Measurements from ENCODE around the gene DEGS2.

DEGS2 gene

DNA sequence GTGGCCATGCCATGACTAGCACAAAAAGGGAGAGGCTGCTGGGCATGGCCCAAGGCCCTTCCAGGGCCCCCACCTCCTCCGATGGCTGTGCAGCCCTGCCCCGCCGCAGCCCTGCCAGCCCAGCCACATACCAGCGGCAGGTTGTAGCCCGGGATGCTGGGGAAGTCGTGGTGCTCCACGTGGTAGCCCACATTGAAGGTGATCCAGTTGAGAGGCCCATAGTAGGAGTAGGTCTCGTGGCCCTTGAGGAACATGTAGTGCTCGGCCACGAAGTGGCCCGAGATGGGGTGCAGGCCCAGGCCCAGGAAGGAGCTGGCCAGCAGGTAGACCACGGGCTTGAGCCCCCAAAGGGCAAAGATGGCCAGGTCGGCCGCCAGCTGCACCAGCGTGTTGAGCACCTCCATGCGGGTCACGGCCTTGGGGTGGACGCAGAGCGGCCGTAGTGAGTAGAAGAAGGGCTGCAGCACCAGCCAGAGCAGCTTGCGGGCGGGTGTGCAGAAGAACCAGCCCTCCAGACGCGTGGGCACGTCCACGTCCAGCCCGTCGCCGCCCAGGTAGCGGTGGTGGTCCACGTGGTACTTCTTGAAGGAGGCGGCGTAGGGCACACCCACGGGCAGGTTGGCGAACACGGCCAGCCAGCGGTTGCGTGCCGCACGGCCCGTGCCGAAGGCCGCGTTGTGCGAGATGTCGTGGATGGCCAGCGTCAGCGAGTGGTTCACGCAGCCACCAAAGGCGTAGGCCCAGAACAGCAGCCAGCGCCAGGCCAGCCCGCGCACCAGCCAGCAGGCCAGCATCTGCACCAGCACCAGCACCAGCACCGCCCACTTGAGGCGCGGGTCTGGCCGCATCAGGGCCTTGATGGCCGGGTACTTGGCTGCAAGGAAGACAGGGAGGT, 10.4 kb downstream of the DEGS2 start:
- no peak for DNase-seq (ENCODE audit: low read depth)

DNA sequence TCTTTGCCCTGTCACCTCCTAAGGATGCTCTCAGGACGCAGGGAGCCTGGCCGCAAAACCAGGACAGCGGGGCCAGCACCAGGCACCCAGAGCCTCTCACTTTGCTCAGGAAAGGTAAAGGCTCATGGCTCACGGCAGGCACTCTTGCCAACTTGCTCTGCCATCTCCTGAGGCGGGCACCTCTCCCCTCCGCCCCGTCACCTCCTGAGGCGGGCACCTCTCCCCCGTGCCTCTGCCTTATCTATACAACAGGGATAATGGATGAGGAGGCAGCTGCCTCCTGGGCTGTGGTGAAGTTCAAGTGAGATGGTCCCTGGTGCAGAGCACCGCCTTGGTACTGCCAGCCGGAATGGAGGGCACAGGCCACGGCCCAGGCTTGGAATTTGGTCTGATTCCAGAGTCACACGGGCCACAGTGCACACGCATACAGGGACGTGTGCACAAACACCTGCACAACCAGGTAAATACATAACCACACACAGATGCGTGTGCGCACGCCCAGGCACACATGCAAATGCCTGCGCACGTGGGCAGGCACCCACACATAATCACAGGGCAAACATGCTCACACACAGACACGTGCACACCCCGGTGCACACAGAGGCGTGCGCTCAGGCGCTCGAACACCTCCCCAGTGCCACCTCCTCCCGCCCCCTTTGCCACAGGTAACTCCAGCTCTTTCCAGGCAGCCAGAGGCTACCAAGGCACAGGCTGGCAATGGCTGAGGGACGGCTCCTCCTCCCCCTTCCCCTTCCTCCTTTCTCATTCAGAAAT, 11.6 kb downstream of the DEGS2 start:
- no peak for DNase-seq (ENCODE audit: low read depth)

DNA sequence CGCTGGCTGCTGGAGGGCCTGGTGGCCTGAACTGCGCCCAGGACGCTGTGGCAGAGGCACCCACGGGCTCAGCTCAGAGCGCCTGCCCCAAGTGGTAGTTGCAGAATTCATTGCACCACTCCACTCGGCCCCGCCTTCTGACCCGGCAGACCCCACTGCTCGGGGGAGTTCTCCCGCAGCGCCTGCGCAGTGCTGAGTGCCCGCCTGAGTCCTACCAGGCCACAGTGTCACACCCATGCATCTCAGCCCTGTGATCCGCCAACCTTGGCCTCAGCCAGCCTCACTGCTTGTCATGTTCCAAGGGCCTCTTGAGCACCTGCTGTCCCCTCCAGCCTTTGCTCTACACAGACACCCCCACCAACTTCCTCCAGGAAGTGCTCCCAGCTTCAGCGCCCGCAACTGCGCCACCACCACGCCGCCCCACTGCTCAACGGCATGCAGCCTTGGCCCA, 12.2 kb downstream of the DEGS2 start:
- DNase-seq (ENCODE audit: low read depth), result peak; percentile 53

DNA sequence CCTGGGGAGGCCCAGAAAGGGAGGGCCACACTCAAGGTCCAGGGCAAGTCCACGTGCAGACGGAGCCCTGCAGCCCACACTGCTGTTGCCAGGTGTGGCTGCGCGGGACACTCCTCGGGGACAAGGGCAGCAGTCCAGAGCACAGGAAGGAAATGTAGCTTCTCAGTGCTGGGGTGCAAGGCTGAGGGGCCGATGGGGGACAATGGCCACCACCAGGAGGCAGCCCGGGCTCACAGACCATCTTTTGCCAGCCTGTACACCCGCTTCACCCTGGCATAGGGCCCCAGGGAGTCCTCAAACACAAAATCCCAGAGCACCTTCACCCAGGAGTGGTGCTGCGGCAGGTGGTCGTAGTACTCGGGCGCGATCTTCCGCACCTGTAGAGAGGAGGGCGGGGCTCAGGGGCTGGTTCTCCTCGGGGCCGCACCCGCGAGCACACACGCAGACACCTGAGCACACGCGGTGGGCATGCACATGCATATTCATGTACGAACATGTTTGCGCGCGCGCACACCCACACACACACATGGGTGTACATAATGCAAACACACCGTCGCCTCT, 12.8 kb downstream of the DEGS2 start:
- DNase-seq (ENCODE audit: low read depth), result no peak

DNA sequence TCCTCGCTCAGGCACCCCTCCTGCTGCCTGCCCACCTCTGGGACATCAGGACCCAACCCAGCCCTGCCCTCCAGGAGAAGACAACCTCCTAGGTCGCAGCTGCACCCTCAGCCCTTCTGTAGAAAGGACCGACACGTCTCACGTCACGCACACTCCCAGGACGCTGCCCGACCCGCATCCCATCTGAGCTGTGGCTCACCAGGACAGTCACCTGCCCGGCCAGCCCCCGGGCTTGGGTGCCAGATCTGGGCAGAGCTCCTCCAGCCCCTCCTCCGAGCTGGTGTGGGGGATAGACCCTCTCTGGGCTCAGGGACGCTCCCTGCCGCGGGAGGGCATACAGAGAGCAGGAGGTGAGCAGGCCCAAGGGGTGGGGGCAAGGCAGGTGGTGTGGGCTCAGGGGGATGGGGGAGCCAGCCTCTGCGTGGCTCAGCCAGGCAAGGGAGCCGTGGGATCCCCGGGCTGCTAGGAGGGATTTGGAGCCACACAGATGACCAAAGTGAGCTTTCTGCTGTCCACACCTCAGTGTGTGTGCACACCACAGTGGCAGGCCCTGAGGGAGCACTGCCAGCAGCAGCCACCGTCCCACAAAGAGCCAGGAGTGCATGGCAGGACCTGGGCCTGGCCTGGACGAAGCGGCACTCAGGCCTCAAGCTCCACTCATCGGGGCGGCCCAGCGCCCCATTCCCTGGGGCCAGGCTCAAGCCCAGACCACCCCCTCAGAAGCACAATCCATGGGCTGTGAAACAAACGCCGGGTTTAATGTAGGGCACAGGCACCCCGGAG, 13.6 kb downstream of the DEGS2 start:
- DNase-seq (ENCODE audit: low read depth), result no peak

DNA sequence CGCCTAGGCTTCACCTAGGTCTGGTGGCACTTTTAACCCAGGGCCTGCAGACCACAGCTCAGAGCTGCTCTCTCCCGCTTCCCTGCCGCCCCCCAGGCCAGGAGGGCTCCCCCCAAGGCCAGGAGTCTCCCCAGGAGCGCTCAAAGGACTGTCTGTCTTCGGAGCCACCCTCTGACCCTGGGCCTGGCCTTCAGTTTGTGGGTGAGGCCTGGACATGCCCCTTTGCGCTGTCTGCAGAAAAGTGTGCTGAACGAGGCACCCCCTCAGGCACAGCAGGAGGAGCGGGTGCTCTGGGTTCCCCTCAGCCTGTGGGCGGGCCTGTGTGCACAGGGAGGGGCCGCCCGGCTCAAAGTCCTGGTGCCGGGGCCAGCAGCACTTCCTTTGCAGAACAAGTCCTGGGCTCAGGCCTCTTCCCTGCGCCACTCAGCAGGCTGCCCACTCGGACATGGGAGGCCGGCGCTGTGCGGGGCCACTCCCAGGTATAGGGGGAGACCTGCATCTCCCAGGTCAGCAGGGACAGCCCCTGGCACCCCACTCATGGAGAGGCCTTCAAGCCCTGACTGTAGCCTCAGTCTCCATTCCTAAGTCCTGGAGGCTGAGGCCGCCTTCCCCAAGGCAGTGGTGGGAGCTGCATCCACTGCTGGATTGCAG, 14.3 kb downstream of the DEGS2 start:
- no peak for DNase-seq (ENCODE audit: low read depth)

DNA sequence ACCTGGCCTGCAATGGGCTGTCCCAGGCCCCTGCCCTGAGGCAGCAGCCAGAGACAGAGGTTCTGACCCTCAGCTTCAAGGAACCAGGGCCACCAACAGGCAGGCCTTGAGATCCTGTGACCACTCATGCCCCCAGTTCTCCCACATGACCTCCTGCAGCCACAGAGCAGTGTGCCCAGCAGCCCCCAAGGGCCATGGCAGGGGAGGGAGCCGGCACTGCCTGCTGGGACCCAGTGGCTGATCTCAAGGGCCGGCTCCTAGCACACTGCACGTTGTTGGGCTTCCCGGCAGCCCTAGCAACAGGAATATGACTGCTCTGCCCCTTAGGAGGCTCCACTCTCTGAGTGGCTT, 14.8 kb downstream of the DEGS2 start:
- no peak for DNase-seq (ENCODE audit: low read depth)

DNA sequence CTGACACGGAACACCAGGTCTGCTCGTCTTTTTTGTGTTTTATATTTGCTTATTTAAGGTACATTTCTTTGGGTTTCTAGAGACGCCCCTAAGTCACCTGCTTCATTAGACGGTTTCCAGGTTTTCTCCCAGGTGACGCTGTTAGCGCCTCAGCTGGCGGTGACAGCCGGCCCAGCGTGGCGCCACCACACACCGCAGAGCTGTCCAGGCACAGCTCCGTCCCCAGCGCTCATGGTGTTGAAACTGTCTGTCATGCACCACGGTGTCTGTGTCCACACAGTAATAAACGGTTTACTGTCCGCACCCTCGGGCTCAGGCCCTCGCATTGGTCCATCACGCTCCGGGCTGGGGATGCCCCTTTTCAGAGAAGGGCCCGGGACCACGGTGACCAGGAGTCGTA, 15.5 kb downstream of the DEGS2 start:
- DNase-seq (ENCODE audit: low read depth), result no peak

DNA sequence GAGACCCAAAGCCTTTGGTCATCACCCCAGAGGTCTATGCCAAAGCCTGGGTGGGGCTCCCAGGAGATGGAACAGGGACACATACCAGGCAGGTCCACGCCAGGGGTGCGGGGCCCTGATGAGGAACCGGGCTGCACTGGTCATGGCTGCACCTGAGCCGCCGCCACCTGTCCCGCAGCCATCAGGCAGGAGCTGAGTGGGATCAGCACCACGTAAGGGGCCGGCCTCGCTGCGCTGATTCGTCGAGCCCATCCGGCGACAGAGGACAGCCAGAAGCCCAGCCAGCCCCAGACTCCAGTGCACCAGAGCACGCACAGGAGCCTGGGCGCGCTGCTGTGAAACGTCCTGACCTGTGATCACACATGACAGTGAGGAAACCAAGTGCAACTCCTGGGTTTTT, 15.9 kb downstream of the DEGS2 start:
- no peak for DNase-seq (ENCODE audit: low read depth)

DNA sequence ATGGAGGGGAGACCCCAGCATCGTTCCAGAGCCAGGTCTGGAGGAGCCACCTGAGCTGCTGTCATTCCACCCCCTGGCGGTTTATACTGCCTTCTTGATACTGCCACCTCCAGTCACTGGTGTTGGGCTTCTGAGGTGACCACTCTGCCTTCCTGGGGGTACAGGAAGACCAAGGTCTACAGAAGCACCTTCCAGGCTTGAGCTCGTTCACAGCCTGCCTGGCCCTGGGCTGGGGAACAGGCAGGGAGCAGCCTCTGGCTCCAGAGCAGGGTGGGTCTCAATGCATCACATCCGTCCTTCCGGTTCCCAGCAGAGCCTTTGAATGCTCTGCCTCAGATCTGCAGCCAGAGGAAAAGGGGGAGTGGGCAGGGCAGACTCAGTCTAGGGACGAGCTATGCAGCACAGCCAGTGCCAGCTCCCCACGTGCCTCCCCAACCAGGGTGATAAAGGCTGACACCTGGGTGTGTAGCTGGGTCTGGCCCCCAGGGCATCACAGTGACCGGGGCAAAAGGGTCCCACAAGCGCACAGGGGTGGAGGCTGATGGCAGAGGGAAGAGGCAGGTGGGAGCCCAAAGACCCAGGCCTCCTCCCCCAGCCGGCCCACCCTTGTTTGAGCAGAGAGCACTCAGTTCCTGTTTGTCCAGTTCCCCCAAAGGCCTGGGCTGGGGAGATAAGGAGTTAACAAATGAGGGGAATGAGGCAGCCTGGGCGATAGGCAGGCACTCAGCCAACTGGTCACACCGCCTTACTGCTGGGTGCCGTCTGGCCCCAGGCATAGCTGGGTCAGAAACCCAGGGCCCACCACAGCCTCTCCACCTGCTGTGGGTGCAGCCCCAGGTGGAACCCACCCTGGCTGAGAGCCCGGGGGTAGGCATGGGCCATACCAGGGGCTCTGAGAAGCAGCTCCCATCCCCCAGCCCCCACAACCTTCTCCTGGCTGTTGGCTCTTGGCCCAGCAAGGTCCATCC, 17.1 kb downstream of the DEGS2 start:
- DNase-seq (ENCODE audit: low read depth), result no peak

DNA sequence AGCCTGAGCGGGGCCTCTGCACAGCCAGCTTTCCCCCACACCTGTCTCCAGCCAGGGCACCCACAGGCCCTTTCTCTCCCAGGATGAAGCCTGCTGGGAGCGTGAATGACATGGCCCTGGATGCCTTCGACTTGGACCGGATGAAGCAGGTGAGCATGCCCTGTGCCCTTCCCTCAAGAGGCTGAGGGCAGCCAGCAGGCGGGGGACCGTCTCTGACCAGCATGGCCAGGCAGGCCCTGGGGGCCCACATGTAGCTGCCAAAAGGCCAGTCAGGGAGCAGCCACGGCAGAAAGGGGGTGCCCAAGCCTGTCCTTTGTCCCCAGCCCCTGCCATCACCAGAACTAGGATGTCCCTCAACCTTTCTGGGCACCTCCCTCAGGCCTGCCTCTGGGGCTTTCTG, 18.3 kb downstream of the DEGS2 start:
- no peak for DNase-seq (ENCODE audit: low read depth)

DNA sequence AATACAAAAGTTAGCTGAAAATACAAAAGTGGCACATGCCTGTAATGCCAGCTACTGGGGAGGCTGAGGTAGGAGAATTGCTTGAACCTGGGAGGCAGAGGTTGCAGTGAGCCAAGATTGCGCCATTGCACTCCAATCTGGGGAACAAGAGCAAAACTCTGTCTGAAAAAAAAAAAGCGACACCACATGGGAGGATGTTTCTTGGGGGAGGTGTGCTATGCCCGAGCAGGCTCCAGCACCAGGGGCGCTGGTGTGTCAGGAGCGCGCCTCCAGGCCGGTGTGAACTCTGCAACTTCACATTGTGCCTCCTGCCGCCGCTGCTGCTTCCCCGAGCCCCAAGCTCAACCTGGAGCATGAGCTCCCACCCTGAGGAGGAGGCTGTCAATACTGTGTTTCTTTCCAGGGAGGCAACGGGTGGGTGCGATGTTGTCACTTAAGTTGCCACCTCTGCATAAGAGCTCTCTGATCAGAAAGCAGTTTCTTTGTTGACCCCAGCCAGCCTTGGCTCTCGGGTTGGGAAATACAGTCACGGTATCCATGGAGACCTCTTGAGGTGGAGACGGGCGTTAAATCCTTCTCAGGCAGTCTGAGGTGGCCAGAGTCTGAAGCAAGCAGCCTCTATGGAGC, 18.9 kb downstream of the DEGS2 start:
- no peak for DNase-seq (ENCODE audit: low read depth)

DNA sequence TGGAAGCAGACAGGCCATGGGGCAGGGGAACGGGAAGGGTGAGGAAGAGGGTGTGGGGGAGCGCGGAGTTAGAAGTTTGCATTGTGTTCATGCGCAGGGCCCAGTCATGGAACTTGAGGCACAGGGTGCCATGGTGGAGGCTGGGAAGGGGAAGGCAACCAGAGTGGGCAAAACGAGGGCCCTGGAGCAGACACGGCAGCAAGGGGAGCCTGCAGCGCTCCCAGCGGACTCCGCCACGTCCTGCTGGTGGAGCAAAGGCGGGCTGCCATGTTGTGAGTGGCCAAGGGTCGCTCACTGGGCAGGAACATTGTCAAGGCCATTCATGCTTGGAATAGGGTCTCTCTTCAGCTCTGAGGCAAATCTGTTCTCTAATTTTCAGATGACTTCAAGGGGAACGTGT, 20.5 kb downstream of the DEGS2 start:
- no peak for DNase-seq (ENCODE audit: low read depth)

DNA sequence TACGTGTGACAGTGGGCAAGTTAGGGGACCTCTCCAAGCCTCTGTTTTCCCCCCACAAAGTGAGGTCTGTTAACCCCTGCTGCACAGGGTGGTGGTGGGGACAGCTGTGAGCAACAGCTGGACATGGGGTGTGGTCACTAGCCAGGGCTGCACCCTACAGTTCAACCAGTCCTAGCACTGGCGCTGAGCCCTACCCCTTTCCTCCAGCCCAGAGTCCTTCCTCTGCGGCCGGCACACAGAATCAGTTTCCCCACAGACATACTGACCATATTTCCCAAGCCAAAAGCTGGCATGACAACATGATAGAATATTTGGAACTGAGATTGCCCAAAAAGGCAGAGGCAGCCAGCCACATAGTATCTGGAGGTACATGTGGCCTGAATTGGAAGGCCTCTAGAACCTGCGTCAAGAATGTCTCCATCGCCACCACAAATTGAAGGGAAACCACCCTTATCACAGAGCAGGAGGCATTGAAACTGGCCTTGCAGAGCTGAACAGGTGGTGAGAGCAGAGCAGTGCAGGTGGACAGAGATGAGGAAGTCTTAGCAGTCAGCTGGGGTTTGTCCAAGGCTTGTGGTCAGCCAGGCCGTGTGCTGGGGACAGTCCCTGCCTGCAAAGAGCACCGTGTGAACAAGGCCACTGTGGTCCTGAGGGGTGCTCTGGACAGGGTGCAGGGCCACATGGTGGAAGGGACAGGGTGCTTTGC, 21.2 kb downstream of the DEGS2 start:
- DNase-seq (ENCODE audit: low read depth), result no peak

DNA sequence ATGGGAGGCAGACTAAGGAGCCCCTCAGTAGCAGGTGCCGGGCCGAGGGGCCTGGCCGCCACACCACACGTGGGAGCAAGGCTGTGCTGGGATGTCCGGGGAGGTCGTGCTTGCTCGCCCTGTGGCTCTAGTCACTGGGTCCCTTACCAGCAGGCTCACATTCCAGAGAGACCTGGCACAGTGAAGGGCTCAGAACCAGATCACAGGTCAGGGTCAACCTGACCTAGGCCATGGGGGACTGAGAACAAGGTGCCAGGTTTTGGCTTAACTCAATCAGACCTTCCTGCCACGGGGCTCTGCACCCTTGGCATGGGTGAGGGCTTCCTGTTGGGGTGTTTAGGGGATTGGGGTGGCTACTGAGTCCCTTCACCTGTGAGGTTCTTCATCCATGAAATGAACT, 22.3 kb downstream of the DEGS2 start:
- DNase-seq (ENCODE audit: low read depth), result no peak

DNA sequence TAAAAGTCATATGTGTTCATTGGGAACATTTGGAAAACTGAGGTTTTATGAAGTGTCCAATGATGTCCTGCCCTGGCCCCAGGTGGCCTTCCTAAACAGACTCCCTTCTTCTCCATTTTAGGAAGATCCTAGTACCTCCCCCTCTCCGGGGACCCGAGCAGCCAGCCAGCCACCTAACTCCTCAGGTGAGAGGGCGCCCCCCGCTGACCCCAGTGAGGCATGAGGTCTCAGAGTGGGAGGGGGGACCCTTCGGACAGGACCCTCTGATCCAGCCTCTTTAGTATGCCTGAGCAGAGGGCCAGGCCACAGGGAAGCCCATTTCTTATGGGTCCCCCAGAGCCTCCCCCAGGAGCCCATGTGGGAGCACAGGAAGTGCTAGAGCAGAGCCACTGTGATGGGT, 23.7 kb downstream of the DEGS2 start:
- DNase-seq (ENCODE audit: low read depth), result no peak

DNA sequence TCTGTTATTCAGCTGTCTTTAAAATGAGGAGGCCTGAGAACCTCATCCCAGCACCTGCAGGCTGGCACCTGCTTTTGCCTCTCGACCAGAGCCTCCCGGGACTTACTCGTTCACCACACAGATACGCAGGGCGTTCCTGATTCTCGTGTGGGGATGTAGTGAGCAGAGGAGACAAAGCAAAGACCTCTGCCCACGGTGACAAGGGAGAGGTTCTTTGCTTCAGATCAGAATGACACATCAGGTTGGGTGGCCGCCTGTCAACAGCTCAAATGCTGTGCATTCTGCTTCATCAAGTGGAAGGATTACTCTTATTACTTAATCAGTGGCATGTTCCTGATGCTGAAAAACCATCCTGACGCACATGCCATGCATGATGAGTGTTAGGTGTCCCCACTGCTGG, 24.4 kb downstream of the DEGS2 start:
- no peak for DNase-seq (ENCODE audit: low read depth)

DNA sequence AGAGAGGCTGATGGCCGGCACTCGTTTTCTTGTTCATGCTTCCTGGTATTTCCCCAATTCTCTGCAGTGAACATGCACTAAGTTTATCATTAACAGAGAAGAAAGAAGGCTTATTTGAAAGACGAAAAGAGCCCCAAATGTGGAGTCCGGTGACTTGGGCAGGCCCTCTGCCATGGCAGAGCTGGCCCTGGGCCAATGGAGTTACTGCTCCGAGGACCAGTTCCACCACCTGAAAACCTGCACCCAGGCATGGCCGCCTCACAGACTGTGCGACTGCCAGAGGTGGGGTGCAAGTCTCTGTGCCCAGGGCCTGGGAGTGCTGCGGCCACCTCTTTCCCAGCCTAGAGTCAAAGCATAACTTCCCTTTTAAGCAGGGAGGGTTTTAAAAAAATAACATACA, 24.9 kb downstream of the DEGS2 start:
- DNase-seq (ENCODE audit: low read depth), result no peak

DNA sequence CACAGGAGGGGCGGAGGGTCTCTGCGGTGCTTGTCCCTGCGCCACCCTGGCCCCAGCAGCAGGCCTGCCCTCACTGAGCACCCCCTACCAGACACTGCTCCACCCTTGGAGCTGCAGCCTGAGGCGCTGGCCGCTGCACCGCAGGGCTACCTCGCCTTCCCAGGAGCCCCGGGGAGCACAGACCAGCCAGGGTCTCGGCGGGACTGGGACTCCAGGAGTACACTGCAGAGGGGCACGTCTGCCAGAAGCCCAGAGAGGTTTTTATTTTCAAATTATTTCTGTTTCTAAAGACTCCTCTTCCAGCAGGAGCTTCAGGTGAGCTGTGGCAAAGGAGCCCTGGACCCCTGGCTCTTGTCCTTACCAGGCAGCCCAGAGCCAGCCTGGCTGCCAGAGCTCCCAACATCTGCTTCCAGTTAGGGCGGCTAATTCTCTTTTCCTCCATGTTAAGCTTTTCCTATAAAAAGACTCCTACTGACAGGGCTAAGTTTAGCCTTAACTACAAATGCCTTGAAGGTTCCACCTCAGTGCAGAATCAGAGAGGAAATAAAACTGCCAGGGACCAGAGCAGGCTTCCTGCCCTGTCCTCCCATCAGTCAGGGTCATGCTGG, 26.4 kb downstream of the DEGS2 start:
- no peak for DNase-seq (ENCODE audit: low read depth)
